NK-92 treated with Interleukin-12 subunit alpha and Interleukin-12 subunit beta, amount 100 ng/mL, for 24 hours (cell line): Measurements from ENCODE around the gene PTK6.
A peak's percentile ranks its signal among the peaks of the same experiment; 100 is the strongest.

Experiments used
- DNase-seq: peaks from one replicate; lab custom pipeline; 2025; lab: John Stamatoyannopoulos, UW

The PTK6 gene

DNA sequence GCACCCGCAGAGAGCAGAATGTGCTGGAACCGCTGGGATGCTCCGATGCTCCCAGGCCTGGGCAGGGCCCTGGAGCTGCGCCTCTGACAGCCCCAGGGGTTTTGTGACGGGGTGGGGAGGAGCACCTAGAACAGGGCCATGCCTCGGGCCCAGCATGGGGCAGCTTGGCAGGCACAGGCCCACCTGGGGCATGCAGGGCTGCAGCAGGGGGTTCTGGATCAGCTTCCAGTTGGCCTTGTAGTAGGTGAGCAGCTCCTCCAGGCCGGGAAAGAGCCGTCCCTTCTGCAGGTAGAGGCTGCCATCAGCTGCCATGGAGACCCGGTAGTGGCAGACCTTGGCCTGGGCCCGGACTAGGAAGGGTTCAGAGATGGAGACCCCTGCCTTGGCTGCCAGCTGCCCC, 6.0 kb upstream of the PTK6 start:
- no peak for DNase-seq

DNA sequence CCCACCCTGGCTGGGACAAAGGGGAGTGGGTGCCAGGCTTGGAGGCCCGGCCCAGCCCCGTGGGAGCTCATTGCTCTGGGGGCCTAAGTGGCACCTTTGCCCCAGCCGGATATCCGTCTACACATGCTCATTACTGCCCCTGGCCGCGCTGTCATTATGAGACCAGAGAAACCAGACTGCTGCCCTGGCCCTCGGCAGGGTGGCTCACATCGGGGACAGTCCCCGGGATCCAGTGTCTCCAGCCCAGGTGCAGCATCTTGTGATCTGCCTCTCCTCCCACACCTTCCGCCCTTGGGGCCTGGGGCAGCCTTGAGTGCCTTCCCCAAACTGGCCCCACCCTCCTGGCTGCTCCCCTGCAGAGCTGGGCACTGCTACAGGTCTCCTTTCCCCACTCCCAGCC, 5.5 kb upstream of the PTK6 start:
- no peak for DNase-seq

DNA sequence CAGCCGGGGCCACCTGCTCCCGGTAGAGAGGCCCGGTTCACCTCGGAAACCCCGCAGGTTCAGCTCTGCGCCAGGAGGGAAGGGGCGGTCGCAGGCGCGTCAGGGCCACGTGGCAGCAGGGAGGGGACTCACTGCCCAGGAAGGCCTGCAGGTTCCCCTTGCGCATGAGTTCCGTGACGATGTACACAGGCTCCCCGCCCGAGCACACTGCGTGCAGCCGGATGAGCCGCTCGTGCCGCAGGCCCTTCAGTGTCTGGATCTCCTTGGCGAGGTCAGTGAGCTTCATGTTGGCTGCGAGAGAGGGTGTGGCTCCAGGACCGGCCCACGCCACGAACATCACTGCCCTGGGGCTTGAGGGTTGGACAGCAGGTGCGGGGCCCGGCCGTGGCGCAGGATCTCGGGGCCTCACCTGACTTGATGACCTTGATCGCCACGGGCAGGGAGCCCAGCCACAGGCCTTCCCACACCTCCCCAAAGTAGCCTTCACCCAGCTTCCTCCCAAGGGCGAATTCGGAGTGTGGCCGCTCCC, 4.9 kb upstream of the PTK6 start:
- no peak for DNase-seq

DNA sequence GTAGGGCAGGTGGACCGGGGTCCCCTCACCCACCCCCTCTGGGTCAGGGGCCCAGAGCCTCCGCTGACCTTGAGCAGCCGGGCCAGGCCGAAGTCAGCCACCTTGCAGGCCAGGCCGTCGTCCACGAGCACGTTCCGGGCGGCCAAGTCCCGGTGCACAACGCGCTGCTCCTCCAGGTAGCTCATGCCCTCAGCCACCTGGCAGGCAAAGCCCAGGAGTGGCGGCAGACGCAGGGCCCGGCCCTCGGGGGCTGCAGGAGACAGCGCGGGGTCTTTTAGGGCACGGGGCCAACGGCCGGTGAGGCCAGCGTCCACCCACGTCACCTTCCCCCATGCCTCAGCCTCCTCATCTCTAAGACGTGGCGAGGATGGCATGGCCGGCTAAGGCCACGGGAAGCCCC, 4.2 kb upstream of the PTK6 start:
- no peak for DNase-seq

DNA sequence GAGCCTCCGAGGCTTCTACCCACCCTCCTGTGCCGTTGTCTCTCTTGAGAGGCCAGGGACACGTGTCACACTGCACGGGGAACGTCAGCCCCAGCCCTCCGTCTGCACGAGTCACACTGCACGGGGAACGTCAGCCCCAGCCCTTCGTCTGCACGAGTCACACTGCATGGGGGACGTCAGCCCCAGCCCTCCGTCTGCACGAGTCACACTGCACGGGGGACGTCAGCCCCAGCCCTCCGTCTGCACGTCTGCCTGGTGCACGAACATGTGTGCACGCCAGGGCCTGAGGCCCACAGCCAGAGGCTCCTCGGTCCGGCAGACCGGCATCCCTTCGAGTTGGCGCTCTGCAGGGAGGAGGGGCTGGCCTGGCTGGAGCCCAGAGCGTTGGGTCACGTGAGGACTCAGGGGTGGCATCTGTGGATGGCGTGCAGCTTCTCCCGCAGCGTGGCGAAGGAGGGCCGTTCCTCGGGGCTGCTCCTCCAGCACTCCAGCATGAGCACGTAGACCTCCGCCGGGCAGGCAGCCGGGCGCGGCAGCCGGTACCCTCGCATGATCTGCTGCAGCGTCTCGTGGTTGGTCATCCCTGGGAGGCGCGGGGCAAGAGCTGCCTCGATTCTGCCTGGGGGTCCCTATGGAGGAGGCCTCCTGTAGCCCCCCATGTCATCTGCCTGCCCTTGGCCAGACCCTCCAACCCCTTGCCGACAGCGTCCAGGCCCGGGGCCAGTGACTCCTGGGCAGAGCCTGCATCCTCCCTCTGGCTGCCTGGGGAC, 3.4 kb upstream of the PTK6 start:
- no peak for DNase-seq

DNA sequence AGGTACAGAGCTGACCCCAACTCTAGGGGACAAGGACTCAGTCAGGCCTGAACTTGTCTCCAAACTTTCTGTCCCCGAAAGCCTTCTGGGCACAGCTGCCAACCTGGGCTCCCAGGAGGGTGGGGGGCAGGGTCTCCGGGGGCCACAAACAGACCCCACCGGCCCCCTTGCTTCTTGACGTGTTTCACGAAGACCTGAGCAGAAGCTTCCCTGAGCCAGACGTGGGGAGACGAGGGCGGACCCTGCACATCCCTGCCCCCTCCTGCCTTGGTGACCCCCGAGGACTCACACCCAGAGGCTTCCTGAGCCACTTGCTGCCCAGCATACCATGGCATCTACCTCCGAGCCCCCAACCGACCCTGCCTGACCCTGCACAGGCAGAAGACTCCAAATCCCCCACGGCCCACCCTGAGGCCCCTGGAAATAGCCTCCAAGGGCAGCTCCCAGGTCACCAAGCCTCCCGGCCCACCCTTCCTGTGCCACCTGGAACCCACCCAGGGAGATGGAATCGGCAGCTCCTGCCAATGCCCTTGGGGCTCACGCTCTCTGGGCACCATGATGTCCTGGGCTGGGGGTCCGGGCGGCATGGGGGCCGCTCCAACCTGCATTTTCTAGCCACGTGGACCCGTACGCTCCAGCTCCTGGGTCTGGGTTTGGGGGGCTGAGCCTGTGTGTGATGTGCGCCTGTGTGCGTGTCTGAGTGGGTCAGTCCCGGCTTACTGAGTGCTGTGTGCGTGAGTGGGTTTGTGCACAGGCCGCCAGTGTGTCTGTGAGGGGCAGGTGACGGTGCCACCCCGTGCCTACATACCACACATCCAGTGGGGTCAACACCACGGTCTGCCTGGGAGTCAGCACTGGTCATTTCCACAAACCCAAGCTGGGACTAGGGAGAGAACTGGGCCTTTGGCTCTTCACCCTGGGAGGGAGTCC, 2.5 kb upstream of the PTK6 start:
- DNase-seq, result no peak

DNA sequence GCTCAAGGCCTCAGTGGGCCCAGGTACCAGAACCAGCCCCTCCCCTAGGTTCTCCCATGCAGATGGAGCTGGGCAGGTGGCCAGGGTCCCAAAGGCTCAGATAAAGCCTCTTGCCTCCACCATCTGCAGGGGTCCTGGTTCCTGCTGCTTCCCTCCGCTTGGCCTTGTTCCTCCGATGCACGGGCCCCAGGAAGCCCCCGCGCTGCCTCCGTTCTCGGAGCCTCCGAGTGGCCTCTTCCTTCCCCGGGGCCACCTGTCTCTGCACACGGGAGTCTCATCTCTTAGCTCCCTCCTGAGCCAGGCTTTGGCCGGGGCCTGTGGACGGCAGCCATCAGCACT, 1.9 kb upstream of the PTK6 start:
- DNase-seq, result no peak

DNA sequence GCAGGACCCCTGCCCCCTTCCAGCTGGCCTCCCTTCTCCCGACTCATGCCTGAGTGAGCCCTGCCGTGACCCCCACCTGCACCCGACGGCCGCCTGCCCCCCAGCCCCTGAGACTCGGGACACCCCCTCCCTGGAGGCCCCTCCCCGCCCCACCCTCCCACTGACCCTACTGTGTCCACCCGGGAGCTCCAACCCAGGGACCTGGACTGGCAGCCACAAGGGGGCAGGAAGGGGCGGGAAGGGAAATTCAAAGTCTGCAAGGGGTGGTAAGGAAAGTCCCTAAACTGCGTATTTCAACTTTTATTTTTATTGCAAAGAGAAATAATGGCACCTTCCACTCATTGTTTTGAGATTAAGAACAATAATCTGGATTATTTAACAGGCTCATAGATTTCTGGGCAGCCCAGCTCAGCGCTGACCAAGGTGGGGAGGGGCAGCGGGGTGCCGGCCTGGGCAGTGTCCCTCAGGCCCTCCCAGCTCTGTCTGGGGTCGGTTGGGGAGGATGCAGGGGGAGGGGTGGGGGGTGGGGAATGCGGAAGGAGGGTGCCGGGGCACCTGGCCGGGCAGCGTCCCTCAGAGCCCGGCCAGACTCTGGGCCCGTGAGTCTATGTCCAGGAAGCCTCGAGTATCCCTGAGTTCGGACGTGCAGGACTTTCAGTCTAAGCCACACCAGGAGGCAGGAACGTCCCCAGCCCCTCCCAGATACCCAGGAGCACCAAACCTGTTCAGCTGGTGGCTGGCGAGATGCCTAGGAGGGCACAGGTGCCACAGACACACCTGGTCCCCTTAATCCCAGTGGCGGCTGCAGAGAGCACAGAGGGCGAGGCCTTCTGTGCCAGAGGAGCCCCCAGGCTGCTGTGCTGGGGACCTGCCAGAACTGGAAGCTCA, 1.3 kb upstream of the PTK6 start:
- no peak for DNase-seq

DNA sequence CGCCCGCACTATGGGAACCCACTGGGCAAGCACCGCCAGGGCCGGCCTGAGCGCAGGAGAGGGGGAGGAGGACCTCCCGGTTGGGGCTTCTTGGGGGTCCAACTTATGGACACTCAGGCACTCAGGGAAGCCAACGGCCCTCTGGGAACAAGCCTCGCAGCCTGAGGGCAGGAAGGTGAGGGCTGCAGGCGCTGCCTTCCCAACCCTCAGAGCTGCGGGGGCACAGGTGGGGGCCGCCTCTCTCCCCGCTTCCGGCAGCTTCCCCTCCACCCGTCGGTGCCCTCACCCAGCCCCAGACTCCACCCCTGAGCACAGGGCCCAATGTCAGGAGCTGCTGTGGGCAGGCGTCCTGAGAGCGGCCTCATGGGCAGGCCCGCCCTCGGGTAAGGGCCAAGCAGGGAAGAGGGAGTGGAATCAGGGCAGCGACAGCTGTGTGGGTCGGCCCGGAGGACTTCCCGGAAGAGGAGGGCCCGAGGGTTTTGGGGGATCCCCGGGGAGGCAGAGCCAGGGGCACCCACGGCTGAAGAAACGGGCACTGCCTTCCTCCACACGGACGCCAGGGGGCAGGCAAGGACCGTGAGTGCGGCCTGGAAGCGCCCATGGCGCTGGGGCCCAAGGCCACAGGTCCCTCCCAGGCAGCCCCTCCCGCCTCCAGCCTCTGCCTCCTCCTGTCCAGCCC, 488 bp upstream of the PTK6 start:
- peak; percentile 95 for DNase-seq

DNA sequence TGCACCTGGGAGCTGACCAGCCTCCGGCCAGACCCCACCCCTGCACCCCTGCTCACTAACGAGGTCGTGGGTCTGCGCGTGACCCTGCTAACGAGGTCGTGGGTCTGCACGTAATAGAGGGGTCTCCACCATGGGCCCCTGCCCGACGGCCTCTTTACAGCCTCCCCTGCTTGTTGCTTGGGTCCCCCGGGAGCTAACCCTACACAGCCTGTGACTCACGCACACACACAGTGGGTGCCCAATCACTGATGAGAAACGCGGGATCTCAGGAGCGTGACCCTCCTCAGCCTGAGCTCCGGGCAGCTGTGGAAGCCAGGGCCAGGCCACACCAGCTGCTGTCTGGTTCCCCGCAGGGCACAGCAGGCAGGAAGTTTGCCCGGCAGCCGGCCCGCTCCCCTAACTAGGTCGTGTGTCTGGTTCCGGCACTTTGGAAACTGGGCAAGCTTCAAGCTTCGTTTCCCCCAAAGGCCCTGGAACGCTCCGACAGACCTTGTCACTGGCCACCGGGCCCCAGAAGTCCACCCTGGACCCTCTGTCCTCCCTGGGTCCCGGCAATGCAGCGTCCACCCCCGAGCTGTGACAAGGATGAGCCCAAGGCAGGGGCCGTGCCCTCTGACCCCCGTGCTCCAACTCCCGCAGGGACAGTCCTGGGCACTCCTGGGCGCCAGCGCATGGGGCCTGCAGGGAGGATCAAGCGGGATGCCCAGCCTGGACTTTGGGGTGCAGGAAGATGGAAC, 767 bp downstream of the PTK6 start:
- DNase-seq, result no peak

DNA sequence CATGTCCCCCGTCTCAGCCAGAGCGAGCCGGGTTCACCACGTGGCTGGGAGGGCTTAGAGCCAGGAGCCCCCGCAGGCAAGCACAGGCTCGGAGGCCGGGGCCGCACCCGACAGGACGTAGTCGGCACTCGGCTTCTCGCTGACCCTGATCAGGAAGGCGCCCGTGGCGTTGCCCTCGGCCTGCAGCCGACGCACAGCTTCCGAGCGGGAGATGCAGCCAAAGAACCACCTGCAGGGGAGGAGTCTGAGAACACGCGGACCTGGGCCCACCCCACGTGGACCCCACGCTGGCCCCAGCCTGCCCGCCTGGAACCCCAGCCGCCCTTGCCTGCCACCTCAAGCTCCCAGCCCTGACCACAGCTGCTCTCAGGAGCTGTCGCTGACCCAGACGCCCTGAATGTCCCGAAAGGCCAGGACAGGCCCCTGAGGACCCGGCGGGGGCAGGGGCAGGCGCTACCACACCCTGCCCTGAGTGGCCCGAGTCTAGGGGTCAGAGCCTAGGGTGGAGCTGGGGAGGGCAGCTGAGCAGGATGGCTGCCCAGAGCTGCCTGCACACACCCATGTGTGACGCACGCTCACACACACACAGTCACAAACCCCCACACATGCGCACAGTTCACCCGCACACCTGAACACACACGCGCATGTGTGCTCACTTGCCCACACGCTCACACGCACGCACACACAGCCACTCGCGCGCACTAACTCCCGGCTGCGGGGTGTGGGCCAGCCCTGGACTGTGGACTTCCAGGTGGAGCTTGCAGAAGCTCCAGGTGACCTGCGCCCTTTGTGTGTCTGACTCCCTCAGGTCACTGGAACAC, 2.1 kb downstream of the PTK6 start:
- DNase-seq, result no peak

DNA sequence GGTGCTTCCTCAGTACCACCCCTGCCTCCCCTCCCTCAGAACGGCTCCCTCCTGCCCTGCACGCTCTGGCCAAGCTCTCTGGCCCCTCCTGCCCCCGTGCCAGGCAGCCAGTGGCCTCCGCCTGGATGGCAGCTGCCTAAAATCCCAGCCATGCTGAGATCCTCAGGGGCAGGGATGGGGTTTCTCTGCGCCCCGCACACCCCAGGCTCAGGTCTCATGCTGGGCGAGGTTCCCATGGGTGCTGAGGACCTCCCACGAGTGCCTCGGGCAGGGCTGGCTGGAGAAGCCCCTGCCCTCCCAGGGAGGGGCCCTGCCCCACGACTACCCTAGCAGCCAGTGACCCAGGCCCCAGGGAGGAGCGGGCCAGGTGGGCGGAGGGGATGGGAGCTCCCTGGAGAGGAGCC, 2.7 kb downstream of the PTK6 start:
- DNase-seq, result no peak

DNA sequence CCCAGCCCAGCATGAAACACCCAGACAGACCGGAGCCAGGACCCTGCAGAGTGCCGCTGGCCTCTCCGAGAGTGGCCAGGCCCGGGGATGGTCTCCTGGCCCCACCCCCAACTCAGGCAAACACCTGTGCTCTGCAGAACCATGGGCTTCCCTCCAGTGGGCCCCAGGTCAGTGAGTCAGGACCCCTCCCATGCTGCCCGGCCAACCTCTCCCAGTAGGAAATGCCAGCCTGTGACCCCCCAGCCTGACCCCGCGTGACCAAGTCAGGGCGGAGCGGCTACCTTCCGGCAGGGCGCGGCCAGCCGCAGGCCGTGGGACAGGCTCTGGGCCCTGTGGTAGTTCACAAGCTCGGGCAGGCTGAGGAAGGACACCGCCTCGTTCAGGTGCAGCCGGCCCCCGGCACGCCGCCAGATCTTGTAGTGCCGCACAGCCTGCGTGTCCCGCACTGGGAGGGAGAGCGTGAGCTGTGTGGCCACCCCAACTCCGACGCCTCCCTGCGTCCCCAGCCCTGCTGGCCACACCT, 3.2 kb downstream of the PTK6 start:
- no peak for DNase-seq

DNA sequence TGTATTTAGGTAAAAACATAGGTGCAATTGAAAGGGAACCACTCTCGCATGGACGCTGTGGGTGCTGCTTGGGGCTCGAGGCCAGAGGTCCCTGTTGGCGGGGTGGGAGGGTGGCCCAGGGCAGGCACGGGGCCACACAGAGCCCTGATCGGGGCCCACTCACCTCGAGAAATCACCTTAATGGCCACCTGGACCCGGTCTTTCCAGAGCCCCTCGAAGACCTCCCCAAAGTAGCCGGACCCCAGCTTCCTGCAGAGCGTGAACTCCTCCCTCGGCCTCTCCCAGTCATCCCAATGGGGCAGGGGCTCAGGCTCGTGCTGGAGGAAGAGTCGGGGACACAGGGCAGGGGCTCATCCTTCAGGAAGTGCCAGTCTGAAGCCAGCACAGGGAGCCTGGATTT, 3.8 kb downstream of the PTK6 start:
- no peak for DNase-seq

DNA sequence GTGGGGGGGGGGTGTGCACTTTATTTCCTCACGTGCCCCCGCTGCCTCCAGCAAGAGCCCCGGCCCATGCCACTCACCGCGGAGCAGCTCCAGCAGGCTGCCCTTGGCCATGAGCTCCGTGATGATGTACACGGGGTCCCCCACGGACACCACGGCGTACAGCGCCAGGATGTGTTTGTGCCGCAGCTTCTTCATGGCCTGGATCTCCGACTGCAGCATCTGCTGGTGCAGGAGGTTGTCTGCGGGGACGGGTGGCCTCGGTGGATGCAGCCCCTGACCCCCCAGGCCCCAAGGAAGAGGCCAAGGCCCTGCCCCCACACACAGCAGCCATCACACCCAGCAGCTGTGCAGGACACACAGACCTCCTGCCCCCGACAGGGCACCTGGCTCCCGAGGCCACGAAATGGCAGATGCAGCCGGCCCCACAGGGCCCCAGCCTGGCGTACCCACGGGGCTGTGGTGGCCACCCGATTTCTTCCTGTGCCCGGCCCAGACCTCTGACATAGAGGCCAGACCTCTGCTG, 4.7 kb downstream of the PTK6 start:
- DNase-seq, result no peak

DNA sequence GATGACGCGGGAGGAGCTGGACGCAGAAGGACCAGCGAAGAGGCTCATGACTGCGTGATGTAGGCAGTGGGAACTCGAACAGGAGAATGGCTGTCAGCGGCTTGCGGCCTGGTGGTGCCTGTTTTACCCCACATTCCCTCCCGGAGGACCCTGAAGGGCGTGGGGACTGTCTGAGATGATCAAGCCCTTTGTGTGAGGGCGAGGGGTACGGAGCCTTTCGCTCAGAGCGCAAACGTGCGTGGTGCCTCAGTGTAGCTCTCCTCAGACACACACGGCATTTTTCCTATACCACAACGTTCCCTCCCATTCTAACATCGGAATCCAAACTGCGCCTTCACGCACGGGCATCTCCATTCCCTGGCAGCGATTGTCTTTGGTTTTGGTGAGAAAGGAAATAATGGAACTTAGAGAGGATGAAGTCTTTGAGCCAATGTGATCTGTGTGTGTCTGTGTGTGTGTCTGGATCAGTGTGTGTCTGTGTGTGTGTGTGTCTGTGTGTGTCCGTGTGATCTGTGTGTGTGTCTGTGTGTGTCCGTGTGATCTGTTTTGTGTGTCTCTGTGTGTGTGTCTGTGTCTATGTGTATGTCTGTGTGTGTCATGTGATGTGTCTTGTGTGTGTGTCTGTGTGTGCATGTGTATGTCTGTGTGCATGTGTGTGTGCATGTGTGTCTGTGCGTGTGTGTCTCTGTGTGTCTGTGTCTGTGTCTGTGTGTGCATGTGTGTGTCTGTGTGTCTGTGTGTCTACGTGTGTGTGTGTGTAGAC, 5.3 kb downstream of the PTK6 start:
- no peak for DNase-seq

DNA sequence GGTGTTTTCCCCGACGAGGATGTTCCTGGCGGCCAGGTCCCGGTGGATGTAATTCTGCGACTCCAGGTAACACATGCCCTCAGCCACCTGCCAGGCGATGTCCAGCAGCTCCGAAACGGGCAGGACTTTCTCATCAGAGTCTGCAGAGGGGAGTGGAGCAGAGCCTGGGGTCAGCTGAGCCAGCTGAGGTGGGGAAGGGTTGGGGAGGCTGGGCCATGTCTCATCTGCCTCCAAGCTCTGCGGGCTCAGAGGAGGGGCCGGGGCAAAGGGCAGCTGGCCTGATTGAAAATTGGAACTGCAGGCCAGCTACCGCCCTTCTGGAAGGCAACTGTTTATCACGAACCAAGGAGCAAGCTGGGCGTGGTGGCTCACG, 6.4 kb downstream of the PTK6 start:
- DNase-seq, result no peak

DNA sequence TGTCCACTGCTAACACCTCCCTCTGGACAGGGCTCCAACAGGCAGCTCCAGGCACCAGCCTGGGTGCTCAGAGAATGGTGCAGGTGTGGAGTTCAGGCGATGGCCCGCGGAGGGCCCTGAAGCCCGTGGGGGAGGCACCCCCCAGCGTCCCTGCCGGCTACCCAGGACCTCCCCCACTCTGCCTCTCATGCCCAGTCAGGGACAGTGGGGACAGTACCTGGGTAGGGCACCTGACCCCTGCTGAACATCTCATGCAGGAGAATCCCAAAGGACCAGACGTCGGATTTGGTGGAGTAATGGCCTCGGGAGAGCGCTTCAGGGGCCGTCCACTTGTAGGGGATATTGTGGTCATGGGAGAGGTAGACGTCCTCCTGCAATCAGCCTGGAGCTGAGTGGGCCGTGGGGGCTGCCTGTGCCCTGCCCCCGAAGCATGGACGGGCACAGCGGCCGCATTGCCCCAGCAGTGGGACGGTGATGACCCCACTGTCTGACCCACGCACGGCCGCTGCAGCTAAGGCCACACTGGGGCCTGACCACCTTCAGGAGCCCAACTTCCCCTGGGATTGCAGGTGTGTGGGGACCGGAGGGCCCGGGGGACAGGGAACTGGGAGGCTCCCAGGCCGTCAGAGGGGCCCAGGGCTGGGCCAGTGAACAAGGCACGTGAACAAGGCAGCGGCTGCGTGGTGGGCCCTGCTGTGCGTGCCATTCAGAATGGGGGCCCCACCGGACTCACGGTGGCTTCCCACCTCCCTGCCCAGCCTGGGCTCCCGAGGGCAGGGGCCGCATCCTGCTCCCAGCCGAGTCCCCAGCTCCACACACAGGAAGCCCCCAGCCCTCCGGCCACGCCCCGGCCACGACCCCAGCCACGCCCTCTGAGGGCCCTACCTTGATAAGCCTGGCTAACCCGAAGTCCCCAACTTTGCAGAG, 7.1 kb downstream of the PTK6 start:
- DNase-seq, result no peak
